Endothelial cell of umbilical vein (primary cell): Measurements from ENCODE around the gene PAPPA. TPM values are rescaled to one million over a fixed set of nuclear protein-coding genes. Genes with fewer than 3 reads are reported as not detected.

Source experiments
- BruUV-seq: library from RNA; stranded (reverse); fragments of 400-500 nt; replicated peaks from 2 replicates; lab custom pipeline; 2021; lab: Mats Ljungman, UMichigan
- CTCF ChIA-PET: fragments of 300-600, 350-600 bp; sonication (Branson Sonifier 250); formaldehyde crosslinking; loops from one replicate; lab custom pipeline; 2021; ENCODE audit warnings: antibody characterized with exemption, inconsistent platforms; lab: Charles Lee
- POLR2A ChIA-PET: fragments of 300-600, 350-600 bp; sonication (Branson Sonifier 250); formaldehyde crosslinking; loops from one replicate; lab custom pipeline; 2021; ENCODE audit warnings: antibody characterized with exemption, inconsistent platforms; lab: Charles Lee
- DNase-seq: peaks from one replicate; pipeline ENCODE4 v3.0.0-alpha.2; 2011; ENCODE audit warnings: low read depth, low spot score
- FAIRE-seq: peaks from 2 replicates; lab custom pipeline; 2011; peaks lifted over from hg19 to GRCh38; lab: Jason Lieb, UNC
- H2AFZ ChIP-seq: 2 replicates; pipeline ENCODE4 v1.6.0; 2012; ENCODE audit warnings: low read depth, low read length, control low read depth, inconsistent platforms
- H3K27ac ChIP-seq: 2 replicates; pipeline ENCODE4 v1.5.1; 2011; ENCODE audit warnings: low read depth, mild to moderate bottlenecking, control low read depth, low read length, moderate library complexity; ENCODE audit not compliant: insufficient read depth
- H3K27me3 ChIP-seq, 2 experiments: 2 replicates each; pipeline versions ENCODE4 v1.6.0 to v1.6.1; 2011; ENCODE audit warnings: low read length in 2 of 2, mixed read lengths in 1 of 2; ENCODE audit not compliant: control insufficient read depth in 2 of 2, insufficient read depth in 2 of 2
- H3K36me3 ChIP-seq, 2 experiments: 2 replicates in 1 of 2; 3 replicates in 1 of 2; pipeline ENCODE4 v1.5.1; 2011; ENCODE audit warnings: low read length in 2 of 2, mild to moderate bottlenecking in 1 of 2, moderate library complexity in 1 of 2; ENCODE audit not compliant: control insufficient read depth in 2 of 2, insufficient read depth in 2 of 2; ENCODE audit errors: extremely low read depth in 1 of 2
- H3K4me1 ChIP-seq: 3 replicates; pipeline ENCODE4 v1.5.1; 2011; ENCODE audit warnings: mild to moderate bottlenecking, low read length; ENCODE audit not compliant: control insufficient read depth, insufficient read depth; ENCODE audit errors: extremely low read depth
- H3K4me2 ChIP-seq: 2 replicates; pipeline ENCODE4 v1.6.1; 2011; ENCODE audit warnings: low read length, control low read depth, mixed read lengths; ENCODE audit not compliant: insufficient read depth
- H3K4me3 ChIP-seq, 3 experiments: fragments of 200-600 bp in 1 of 3; sonication (generic), shearing (Covaris generic) in 1 of 3; replicated peaks in 1 of 3; 2 replicates each; pipeline ENCODE4 v1.5.1; 2011 to 2016; ENCODE audit warnings: control low read depth in 3 of 3, low read length in 3 of 3, mild to moderate bottlenecking in 2 of 3, inconsistent platforms in 1 of 3, low read depth in 1 of 3, moderate library complexity in 1 of 3; ENCODE audit not compliant: insufficient read depth in 1 of 3
- H3K79me2 ChIP-seq: 2 replicates; pipeline ENCODE4 v1.6.0; 2012; ENCODE audit warnings: low read length, inconsistent platforms; ENCODE audit not compliant: control insufficient read depth, insufficient read depth
- H3K9ac ChIP-seq: replicated peaks from 2 replicates; pipeline ENCODE3; 2011; ENCODE audit warnings: low read length, control low read depth; ENCODE audit not compliant: insufficient read depth; ENCODE audit errors: extremely low read depth
- H3K9me1 ChIP-seq: replicated peaks from 3 replicates; pipeline ENCODE4 v1.6.0; 2011; ENCODE audit warnings: mild to moderate bottlenecking, low read length; ENCODE audit not compliant: control insufficient read depth, insufficient read depth; ENCODE audit errors: extremely low read depth
- H3K9me3 ChIP-seq: replicated peaks from 2 replicates; pipeline ENCODE4 v1.5.1; 2012; ENCODE audit warnings: low read length, inconsistent platforms; ENCODE audit not compliant: control insufficient read depth, insufficient read depth
- H4K20me1 ChIP-seq: replicated peaks from 2 replicates; pipeline ENCODE3; 2011; ENCODE audit warnings: mild to moderate bottlenecking, low read length; ENCODE audit not compliant: control insufficient read depth, insufficient read depth; ENCODE audit errors: extremely low read depth
- CTCF ChIP-seq, 2 donors: IDR thresholded peaks; 1 replicate in 1 of 2; 2 replicates in 1 of 2; pipeline ENCODE4 v1.5.1; 2011; ENCODE audit warnings: low read length in 2 of 2, mild to moderate bottlenecking in 2 of 2, moderate library complexity in 2 of 2, control low read depth in 1 of 2, inconsistent platforms in 1 of 2, low read depth in 1 of 2; ENCODE audit not compliant: insufficient read depth in 1 of 2; ENCODE audit errors: extremely low read depth in 1 of 2
- EZH2 ChIP-seq: IDR thresholded peaks from 2 replicates; pipeline ENCODE4 v1.6.1; 2012; ENCODE audit warnings: borderline replicate concordance, low read depth, mild to moderate bottlenecking, moderate library complexity, low read length, inconsistent platforms; ENCODE audit not compliant: severe bottlenecking
- FOS ChIP-seq: IDR thresholded peaks from 2 replicates; pipeline ENCODE4 v1.6.1; 2011; ENCODE audit warnings: mild to moderate bottlenecking, low read length, moderate library complexity, borderline replicate concordance; ENCODE audit not compliant: insufficient read depth
- GATA2 ChIP-seq: IDR thresholded peaks from 2 replicates; pipeline ENCODE4 v1.7.0; 2011; ENCODE audit warnings: low read depth, mild to moderate bottlenecking, moderate library complexity, mixed read lengths, low read length; ENCODE audit not compliant: insufficient read length, insufficient read depth
- JUN ChIP-seq: IDR thresholded peaks from 2 replicates; pipeline ENCODE4 v1.6.1; 2011; ENCODE audit warnings: borderline replicate concordance, low read depth; ENCODE audit not compliant: insufficient read length, insufficient read depth
- MAX ChIP-seq: IDR thresholded peaks from 2 replicates; pipeline ENCODE4 v1.6.1; 2011; ENCODE audit not compliant: insufficient read depth, insufficient read length
- MYC ChIP-seq: IDR thresholded peaks from one replicate; pipeline ENCODE4 v1.6.1; 2011; ENCODE audit warnings: mild to moderate bottlenecking, low read depth, low read length
- POLR2A ChIP-seq: IDR thresholded peaks from 2 replicates; pipeline ENCODE4 v1.6.1; 2012; ENCODE audit warnings: low read depth, mild to moderate bottlenecking, control low read depth, low read length
- POLR2AphosphoS5 ChIP-seq: IDR thresholded peaks from 2 replicates; pipeline ENCODE4 v1.6.1; 2012; ENCODE audit warnings: low read depth, mild to moderate bottlenecking, control low read depth, low read length, moderate library complexity; ENCODE audit not compliant: insufficient read depth
- dilution Hi-C: fragments of 300-500 bp; cut with MboI; formaldehyde crosslinking; loops from one replicate; pipeline ENCODE4 v1.15.0; 2019; ENCODE audit warnings: low sequenced_read_pairs; ENCODE audit not compliant: extremely low pct_ligation_motif_present
- intact Hi-C: fragments of 100-400 bp; cut with micrococcal nuclease; formaldehyde crosslinking; loops from one replicate; pipeline ENCODE4 v1.10.0; 2022
- polyA plus RNA-seq, 4 experiments: library from polyadenylated mRNA; depleted of rRNA in 3 of 4; stranded (reverse) in 3 of 4; unstranded in 1 of 4; fragments of >200 nt; gene quantifications; 2 replicates each; pipeline versions ENCODE4 v1.2.1 to v1.2.3, GENCODE V29; 2011 to 2012; ENCODE audit warnings: missing spikeins in 1 of 4
- total RNA-seq: library from RNA; stranded (reverse); gene quantifications from 2 replicates; pipeline ENCODE4 v1.2.3, GENCODE V29; 2021

PAPPA gene
- total and polyA plus RNA-seq, 2 donors (not counting 3 experiments of a cell fraction or from before 2014, with no cell fraction given), result 0.13 to 0.41 TPM

- Histone ChIP-seq H3K4me1 (no peaks in the 10 kb centered on the region), H3K4me2 (no peak overlapping the region), H3K27me3 (no peaks in the 10 kb centered on the region), H3K4me3 (no peak overlapping the region), H3K36me3 (no peaks in the 10 kb centered on the region), H4K20me1 (no peaks in the 10 kb centered on the region), H3K9me3 (no peaks in the 10 kb centered on the region), H3K9me1 (no peaks in the 10 kb centered on the region), H3K27ac (no peak overlapping the region), H3K9ac (no peak overlapping the region), H3K79me2 (no peaks in the 10 kb centered on the region), H2AFZ (no peak overlapping the region)
- ChIA-PET CTCF (no interaction called here), POLR2A (no interaction called here)
- no peak for DNase-seq
- BruUV-seq, result no TSS peak
- FAIRE-seq, result no peak
- dilution Hi-C loops, result no loop called here
- TF ChIP-seq JUN, result no peak
- TF ChIP-seq POLR2AphosphoS5, result no peak
- no peak for TF ChIP-seq POLR2A
- no peak for TF ChIP-seq GATA2
- no peak for TF ChIP-seq MYC
- TF ChIP-seq CTCF (IDR thresholded peaks at IDR 0.05; ENCODE audit: extremely low read depth in 1 of 2, insufficient read depth in 1 of 2, low read depth in 1 of 2, low read length in 2 of 2), result no peak
- no peak for TF ChIP-seq EZH2
- TF ChIP-seq FOS, result no peak
- no peak for TF ChIP-seq MAX
- intact Hi-C loops, result no loop called here
These were observed 225.3 kb downstream of the PAPPA start for GRCh38 chr9:116378873-116379272.
